HG03045 (cell line): Measurements from ENCODE around the gene SHKBP1.
"Not testable (repeated sequence)": the region's sequence is repeated elsewhere in the genome, so short reads cannot be mapped to it uniquely, and the experiment has no call there.

Experiments used
- ATAC-seq: cut with Tn5 transposase; IDR thresholded peaks from one replicate; pipeline ENCODE4 v1.9.1; 2021; ENCODE audit warnings: mild to moderate bottlenecking, moderate library complexity; ENCODE audit not compliant: unreplicated experiment

Gene SHKBP1

DNA sequence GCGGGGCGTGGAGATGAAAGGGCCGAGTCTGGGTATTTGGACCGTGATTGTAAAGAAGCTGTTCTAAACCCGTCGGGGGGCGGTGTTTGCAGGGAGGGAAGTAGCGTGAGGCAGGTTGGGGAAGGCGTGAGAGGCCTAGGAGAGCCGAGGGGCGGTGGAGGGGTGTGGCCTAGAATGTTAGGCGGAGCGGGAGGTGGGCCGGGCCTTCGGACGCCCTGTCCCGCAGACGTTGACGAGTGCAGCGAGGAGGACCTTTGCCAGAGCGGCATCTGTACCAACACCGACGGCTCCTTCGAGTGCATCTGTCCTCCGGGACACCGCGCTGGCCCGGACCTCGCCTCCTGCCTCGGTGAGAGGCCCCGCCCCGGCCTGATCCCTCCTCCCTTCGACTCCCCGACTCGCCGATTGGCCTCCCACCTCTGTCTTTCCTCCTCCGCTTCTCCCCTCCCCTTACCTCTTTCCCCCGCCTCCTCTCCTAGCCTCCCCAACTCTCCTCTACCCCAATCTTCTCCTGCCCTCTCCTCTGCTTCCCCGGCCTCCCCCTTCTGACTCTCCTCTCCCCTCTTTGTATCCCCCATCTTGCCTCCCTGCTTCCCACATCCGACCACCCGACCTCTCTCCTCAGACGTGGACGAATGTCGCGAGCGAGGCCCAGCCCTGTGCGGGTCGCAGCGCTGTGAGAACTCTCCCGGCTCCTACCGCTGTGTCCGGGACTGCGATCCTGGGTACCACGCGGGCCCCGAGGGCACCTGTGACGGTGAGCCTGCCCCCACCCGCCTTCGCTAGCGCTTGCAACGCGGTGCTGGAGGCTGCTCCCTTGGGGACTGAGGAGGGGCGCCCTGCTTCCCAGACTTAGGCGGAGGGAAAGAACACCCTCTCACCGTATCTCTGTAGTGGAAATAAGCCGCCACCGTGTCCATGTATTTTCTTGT is 37.3 kb downstream of the SHKBP1 start:
- peak; percentile 54 for ATAC-seq

DNA sequence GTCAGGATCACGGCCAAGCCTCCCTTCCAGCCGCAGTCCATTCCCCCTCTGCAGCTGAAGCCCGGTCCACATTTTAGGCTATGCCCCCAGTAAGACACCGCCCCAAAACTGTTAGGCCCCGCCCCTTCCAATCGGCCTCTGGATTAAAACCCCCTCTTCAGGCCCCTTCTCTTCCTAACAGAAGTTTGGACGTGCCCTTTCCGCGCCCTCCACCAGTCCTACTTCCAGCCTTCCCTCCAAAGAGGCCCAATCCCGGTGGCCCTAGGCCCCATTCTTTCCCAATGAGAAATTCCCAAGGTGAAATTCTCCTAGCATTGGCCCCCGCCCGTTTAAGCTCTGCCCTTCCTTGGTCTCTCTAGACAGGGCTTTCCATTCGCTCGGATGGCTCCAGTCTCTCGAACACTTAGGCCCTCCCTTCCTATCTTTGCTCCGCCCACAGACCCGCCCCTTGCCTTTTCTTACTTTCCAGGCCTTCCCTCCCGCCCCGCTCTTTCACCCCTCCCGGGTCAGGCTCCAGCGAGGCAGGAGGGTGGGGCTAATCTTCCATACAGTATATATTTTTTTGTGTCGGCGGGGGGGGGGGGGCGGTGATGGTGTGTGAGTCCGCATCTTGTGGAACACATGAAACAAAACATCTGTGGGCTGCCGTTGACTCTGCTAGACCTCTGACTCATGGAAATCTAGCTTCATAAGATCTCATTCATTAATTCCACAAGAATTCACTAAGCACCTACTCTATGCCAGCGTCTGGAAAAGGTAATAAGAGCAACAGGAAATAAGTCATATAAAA is 38.1 kb downstream of the SHKBP1 start:
- ATAC-seq: no peak

DNA sequence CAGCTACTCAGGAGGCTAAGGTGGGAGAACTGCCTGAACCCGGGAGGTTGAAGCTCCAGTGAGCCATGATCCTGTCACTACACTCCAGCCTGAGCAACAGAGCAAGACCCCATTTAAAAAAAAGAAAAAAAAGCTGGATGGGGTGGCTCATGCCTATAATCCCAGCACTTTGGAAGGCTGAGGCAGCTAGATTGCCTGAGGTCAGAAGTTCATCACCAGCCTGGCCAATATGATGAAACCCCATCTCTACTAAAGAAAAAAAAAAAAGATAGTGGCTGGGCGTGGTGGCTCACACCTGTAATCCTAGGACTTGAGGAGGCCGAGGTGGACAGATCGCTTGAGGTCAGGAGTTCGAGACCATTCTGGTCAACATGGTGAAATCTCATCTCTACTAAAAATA is 39.5 kb downstream of the SHKBP1 start:
- no peak for ATAC-seq

DNA sequence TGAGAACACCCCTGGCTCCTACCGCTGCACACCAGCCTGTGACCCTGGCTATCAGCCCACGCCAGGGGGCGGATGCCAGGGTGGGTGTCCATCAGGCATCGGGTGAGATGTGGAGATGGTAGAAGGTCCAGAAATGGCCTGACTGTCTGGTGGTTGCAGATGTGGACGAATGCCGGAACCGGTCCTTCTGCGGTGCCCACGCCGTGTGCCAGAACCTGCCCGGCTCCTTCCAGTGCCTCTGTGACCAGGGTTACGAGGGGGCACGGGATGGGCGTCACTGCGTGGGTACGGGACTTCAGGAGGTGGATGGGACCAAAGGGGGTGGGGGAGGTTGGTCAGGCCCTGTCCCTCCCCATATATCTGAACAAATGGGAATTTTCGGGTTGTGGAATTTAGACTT is 40.3 kb downstream of the SHKBP1 start:
- no peak for ATAC-seq

GRCh38 chr19:40617961-40618360 is 41.3 kb downstream of the SHKBP1 start:
- no peak for ATAC-seq

DNA sequence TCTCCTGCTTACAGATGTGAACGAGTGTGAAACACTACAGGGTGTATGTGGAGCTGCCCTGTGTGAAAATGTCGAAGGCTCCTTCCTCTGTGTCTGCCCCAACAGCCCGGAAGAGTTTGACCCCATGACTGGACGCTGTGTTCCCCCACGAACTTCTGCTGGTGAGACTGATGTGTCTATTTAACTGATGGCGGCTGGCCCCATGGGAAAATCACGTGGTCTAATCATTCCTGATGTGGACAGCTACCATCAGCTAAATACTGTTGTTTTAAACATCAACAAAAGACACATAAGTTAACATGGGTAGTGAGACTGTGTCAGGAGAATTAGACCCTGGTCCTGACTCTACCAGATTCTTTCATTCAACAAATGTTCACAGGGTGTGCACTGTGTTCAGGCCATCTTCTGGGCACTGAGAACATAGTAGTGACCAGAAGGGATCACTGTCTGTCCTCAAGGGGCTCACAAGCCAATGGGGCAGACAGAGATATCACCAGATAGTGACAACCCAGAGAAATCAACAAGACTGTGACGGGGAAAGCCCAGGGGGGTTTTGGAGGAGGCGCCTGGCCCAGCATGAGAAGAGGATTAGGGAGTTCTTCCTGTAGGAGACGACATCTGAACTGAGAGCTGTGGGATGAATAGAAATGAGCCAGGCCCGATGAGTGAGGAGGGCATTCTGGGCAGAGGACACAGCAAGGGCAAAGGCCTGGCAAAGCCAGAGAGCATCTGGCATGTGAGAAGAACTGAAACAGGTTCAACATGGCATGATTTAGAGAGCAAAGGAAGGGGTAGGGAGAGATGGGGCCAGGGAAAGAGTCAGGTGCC is 42.9 kb downstream of the SHKBP1 start:
- no peak for ATAC-seq

- ATAC-seq: no peak
Measured at GRCh38 chr19:40620161-40620485, 43.5 kb downstream of the SHKBP1 start.

DNA sequence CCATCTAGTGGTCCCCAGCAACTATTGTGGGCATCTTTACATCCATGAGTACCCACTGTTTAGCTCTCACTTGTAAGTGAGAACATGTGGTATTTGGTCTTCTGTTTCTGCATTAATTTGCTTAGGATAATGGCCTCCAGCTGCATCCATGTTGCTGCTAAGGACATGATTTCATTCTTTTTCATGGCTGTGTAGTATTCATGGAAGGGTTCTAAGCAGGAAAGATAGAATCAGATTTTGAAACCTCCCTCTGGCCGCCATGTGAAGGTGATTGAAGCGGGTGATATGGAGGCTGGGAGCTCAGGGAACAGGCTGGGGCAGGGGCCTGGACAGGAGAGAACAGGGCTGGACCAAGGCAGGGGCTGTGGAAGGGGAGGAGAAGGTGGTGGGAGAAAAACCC is 44.6 kb downstream of the SHKBP1 start:
- ATAC-seq: no peak

DNA sequence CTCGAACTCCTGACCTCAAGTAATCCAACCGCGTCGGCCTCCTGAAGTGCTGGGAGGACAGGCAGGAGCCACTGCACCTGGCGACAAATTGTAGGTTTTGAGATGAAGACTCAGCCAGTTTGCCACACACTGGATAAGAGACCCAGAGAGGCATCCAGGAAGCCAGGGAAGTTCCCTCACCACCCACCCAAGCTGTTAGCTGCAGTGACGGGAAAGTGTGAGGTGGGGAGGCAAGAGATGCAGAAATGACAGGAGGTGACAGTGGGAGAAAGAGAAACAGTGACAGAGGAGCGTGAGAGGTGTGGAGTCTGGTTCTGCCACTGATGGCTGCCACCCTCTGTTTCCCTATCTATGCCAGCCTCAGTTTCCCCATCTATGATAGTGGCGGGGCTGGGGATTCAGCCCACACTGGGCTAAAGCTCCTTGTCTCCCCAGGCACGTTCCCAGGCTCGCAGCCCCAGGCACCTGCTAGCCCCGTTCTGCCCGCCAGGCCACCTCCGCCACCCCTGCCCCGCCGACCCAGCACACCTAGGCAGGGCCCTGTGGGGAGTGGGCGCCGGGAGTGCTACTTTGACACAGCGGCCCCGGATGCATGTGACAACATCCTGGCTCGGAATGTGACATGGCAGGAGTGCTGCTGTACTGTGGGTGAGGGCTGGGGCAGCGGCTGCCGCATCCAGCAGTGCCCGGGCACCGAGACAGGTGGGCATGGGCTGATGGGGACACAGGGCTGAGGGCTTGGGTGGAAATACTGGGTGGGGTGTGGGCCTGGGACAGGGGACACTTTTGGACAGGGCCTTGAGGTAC is 45.5 kb downstream of the SHKBP1 start:
- ATAC-seq: no peak

GRCh38 chr19:40622773-40623075 is 46.1 kb downstream of the SHKBP1 start:
- no peak for ATAC-seq

DNA sequence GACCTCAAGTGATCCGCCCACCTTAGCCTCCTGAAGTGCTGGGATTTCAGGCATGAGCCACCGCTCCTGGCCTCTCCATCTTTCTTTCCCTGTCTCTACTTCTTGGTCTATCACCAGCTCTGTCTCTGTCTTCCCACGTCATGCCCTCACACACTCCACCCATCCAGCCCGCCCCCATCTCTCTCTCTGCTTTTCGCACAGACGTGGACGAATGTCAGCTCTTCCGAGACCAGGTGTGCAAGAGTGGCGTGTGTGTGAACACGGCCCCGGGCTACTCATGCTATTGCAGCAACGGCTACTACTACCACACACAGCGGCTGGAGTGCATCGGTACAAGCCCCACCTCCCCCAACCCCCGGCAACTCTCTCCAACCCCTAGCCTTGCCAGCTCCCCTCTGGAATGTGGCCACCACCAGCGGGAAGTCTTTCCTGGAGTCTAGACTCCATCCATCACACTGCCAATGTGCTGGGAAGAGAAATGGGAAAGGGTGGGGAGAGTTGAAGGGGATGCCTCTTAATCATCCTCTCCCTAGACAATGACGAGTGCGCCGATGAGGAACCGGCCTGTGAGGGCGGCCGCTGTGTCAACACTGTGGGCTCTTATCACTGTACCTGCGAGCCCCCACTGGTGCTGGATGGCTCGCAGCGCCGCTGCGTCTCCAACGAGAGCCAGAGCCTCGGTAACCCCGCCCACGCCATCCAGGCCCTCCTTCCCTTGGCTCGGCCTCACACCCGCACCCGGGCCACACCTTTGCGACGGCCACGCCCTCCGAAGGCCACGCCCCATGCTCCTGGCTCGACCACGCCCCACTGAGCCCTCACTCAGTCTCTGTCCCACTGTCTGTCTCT is 47.0 kb downstream of the SHKBP1 start:
- ATAC-seq: no peak

GRCh38 chr19:40624369-40625153 is 47.9 kb downstream of the SHKBP1 start:
- not testable (repeated sequence) for ATAC-seq

- ATAC-seq: no peak
Measured at GRCh38 chr19:40625406-40626120, 48.9 kb downstream of the SHKBP1 start.

DNA sequence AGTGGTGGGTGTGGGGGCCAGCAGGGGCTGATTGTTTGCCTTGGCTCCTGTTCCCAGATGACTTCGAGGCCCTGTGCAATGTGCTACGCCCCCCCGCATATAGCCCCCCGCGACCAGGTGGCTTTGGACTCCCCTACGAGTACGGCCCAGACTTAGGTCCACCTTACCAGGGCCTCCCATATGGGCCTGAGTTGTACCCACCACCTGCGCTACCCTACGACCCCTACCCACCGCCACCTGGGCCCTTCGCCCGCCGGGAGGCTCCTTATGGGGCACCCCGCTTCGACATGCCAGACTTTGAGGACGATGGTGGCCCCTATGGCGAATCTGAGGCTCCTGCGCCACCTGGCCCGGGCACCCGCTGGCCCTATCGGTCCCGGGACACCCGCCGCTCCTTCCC is 50.2 kb downstream of the SHKBP1 start:
- no peak for ATAC-seq

GRCh38 chr19:40627486-40628279 is 51.0 kb downstream of the SHKBP1 start:
- no peak for ATAC-seq

- ATAC-seq: no peak
Measured at GRCh38 chr19:40629346-40629745, 52.7 kb downstream of the SHKBP1 start.

GRCh38 chr19:40630571-40631160 is 54.0 kb downstream of the SHKBP1 start:
- ATAC-seq: no peak
